ENCODE data around the gene KDM6B. TPM values are rescaled to one million over a fixed set of nuclear protein-coding genes. Genes with fewer than 3 reads are reported as not detected.

Gene KDM6B
- total RNA-seq, 1 experiment from 2014 or later: 5.3 TPM

- no peak for DNase-seq (ENCODE audit: low spot score)
Observed at GRCh38 chr17:7823581-7824001, 10.4 kb upstream of the KDM6B start.

DNA sequence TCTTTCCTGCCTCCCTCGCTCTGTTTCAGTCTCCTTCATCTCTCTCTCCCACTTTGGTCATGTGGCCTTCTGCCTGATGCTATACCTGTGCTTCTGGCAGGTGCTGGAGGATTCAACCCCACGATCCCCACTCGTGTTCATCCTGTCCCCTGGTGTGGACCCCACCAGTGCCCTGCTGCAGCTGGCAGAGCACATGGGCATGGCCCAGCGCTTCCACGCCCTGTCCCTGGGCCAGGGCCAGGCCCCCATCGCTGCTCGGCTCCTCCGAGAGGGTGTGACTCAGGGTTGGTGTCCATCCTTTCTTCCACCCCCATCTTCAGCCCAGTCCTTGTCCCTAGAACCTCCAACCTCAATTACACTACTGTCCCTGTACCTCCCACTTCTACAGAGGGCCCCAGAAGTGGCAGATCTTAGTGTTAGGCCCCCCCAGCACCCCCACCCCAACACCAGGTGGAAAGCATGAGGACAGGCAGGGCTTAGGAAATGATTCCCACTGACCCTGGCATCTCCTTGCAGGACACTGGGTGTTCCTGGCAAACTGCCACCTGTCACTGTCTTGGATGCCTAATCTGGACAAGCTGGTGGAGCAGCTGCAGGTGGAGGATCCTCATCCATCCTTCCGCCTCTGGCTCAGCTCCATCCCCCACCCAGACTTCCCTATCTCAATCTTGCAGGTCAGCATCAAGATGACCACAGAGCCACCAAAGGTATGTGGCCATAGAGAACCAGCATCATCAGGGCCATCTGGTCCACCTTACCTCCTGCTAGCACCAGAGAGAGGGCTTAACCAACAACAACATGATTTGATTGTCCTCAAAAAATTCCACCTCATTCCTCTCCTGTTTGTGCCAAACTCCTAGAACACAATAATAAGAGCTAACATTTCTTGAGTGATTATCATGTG is 9.7 kb upstream of the KDM6B start:
- DNase-seq (ENCODE audit: low spot score): no peak

DNA sequence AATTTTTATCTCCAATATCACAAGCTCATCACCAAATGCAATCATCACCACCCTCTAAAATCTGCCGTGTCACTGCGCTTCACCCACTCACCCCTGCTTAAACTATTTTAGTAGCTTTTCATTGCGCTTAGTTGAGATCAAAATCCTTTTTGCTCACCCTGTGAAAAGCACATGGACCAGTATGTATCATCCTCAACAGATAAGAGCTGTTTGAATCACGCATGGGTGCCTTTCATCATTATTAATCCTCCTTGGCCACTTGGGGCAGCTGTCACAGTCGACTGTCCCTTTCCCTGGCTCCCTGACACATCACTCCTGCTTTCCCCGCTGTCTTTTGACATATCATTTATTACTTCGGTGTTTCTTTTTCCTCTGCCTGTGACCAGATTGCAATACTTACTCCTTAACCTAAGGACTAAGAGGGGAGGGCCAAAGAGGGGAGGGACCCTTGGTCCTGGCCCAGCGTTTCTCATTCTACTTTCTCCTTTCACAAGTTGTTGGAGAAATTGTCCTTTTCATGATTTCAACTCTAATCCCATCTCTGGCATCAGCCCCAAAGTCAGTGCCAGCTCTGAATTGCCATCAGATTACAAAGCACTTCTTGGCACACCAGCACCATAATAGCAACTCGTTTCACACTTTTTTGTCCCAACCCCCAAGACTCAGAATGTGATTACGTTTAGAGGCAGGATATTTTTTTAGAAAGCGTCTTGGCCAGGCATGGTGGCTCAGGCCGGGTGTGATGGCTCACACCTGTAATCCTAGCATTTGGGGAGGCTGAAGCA is 8.6 kb upstream of the KDM6B start:
- DNase-seq (ENCODE audit: low spot score): no peak

DNA sequence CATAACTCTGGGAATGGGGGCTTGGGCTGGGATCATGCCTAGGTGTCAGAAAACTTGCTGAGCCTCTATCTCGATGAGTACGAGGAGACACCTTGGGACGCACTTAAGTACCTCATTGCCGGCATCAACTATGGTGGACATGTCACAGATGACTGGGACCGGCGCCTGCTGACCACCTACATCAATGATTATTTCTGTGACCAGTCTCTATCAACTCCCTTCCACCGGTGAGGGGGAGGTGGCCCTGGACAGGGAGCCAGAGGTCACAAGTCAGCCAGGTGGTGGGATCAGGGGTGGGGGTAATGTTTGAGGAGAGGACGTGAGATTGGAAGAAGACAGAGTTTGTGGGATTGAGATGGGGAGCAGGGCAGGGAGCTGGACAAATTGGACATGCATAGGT is 3.4 kb upstream of the KDM6B start:
- no peak for DNase-seq (ENCODE audit: low spot score)

GRCh38 chr17:7831233-7831632 is 2.8 kb upstream of the KDM6B start:
- no peak for DNase-seq (ENCODE audit: low spot score)

- no peak for DNase-seq (ENCODE audit: low spot score)
Observed at GRCh38 chr17:7832431-7832830, 1.6 kb upstream of the KDM6B start.

DNA sequence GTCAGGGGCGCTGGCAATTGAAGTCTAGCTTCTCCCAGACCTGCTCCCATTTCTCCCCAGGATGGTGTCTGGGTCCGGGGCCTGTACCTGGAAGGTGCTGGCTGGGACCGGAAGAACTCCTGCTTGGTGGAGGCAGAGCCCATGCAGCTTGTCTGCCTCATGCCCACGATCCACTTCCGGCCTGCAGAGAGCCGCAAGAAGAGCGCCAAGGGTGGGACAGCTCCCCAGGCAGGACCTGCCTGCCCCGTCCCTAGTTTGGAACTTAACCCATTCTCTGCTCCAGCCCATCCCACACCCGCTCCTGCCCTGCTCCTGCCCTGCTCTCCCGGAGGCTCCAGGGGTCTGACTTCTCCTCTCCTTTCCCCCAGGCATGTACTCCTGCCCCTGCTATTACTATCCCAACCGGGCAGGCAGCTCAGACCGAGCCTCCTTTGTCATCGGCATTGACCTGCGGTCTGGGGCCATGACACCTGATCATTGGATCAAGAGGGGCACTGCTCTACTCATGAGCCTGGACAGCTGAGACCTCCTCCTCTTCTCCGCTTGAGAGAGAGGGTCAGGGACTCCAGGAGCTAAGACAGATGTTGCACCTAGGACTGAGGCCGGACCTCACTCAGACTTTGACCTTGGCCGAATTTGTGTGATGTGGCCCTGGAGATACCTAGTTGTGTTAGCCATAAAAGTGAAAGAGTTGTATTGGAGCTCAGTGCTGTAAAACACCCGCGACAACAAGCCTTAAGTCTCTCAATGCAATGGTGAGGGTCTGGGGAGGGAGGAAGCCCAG is 814 bp upstream of the KDM6B start:
- no peak for DNase-seq (ENCODE audit: low spot score)

GRCh38 chr17:7834542-7834956 is 532 bp downstream of the KDM6B start:
- DNase-seq (ENCODE audit: low spot score): no peak

- DNase-seq (ENCODE audit: low spot score): peak; percentile 90
Observed at GRCh38 chr17:7834957-7835813, 1.2 kb downstream of the KDM6B start.

DNA sequence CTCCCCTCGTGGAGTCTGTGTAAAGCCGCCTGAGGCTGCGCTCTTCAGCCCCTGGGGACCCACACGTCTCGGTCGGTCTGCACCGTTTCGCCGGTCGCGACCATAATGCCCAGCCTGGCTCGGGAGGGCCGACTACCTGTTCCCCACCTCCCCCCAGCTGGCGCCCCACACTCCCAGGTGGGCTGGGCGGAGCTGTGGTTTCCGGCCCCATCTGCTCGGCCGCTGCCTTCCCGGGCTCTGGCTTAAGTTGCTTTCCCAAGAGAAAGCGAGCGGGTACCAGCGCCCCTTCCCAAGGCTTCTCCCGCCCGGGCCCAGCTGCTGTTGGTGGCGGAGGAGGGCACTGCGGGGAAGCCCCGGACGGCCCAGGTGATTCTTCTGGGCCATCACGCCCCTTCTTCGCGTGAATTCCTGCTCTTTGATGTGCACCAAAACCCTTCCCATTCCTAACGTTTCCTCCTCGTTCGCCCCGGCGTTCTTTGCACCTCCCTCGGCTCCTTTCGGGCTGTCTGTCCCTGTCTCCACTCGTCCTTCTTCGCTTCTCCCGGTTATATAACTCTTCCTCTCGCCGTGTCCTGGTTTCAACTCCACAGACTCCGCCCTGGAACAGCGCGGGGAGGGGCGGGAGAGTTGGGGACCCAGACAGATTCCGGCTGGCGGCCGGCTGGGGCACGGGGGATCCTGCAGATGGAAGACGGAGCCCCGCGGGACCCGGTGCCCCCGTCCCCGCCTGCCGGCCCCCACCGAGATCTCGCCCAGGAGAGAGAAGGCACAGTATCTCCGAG is 2.0 kb downstream of the KDM6B start:
- DNase-seq (ENCODE audit: low spot score): peak; percentile 54

- DNase-seq (ENCODE audit: low spot score): peak; percentile 88
Observed at GRCh38 chr17:7836596-7837407, 2.8 kb downstream of the KDM6B start.

- no peak for DNase-seq (ENCODE audit: low spot score)
Observed at GRCh38 chr17:7837408-7838088, 3.5 kb downstream of the KDM6B start.

DNA sequence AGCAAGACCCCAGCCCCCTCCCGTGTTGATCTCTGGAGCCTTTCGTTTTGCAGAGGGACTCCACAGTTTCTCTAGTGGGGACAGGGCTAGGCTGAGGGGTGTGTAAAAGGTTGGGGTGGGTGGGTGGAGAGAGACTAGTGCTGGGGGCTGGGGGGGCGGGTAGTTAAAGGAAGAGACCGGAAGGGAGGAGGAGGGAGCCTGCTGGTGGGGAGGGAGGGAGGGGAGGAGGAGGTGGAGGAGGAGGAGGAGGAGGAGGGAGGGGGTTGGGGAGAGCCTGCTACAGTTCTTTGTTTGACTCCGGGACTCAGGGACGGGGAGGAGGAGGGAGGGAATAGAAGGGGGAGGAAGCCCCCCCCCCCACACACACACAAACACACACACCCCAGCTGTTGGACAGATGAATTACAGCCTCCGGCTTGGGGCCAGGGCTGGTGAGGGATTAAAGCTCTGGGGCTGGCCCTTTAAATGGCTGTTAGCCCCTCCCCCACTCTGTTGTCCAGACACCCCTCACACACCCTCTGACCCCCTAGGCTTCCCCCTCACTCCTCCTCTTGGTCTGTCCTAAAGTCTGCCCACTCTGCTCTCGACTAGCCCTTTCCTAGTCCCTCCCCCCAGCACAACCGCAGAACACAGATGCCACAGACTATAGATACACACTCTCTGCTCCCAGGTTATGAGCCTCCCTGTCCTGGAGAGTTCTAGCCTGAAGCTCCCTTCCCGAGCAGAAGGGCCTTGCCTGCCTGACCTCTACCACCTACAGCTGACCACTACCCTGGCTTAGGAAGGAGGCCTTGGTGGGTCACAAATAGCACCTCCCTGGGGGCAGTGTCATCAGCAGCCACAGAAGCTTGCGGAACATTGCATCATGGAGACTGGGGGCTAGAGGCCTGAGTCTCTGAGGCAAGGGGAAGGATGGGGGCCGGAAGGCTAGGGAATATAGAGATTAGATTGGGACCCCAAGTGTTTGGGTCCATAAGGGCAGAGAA is 4.4 kb downstream of the KDM6B start:
- no peak for DNase-seq (ENCODE audit: low spot score)

DNA sequence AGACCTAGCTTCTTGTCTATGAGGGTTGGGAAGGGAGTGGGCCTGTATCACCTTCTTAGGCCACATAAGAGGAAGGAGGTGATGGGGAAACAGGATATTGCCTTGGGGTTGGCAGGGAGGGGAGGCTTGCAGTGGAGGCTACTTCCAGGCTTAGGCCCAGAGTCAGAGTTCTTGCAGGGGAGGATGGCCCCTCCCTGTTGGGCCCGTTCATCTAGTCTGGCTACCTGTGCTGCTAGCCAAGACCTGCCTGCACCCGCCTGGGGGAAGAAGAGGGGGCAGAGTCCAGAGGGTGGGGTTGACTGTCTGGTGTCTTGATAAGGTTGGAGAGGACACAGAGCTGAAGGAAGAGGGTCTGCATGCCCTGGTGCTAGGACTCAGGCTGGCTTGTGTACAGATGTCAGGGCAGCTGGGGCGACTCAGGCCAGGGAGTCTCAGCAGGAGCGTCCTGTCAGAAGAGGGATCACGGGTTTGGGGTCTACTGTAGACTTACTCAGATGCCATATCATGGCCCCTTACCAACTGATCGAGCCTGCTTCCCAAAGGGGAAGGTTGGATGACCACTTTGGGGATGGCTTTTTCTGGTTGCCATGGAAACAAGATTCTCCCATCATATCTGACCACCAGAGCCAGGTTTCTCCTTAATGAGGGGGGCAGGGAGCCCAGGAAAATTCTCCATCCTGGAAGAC is 5.3 kb downstream of the KDM6B start:
- DNase-seq (ENCODE audit: low spot score): no peak

- DNase-seq (ENCODE audit: low spot score): peak; percentile 30
Observed at GRCh38 chr17:7839876-7840261, 5.9 kb downstream of the KDM6B start.

- DNase-seq (ENCODE audit: low spot score): no peak
Observed at GRCh38 chr17:7840441-7840840, 6.4 kb downstream of the KDM6B start.

- DNase-seq (ENCODE audit: low spot score): no peak
Observed at GRCh38 chr17:7840875-7841274, 6.9 kb downstream of the KDM6B start.

Data from HT-29 (cell line).